ENCODE results near the gene ZNF330.

Gene ZNF330

GRCh38 chr4:141241986-141242385 is 21.3 kb downstream of the ZNF330 start:
- no peak overlapping the region for H2BK12ac ChIP-seq (ENCODE audit: low read length)
- no peaks in the 10 kb centered on the region for H3K4me1 ChIP-seq (ENCODE audit: control insufficient read depth in 2 of 2, insufficient read depth in 1 of 2, low read depth in 1 of 2, low read length in 2 of 2)
- H3K14ac ChIP-seq (ENCODE audit: low read length): no peak overlapping the region
- no peak overlapping the region for H3K4me3 ChIP-seq (ENCODE audit: low read length in 2 of 2)
- no peaks in the 10 kb centered on the region for H3K79me1 ChIP-seq (ENCODE audit: low read depth, low read length)
- H3K9me3 ChIP-seq (replicated peaks in 1 of 2; ENCODE audit: control insufficient read depth in 2 of 2, insufficient read depth in 1 of 2, low read depth in 1 of 2, low read length in 2 of 2): no peaks in the 10 kb centered on the region
- H2BK5ac ChIP-seq (ENCODE audit: low read length): no peak overlapping the region
- no peaks in the 10 kb centered on the region for H3K36me3 ChIP-seq (replicated peaks in 1 of 2; ENCODE audit: control insufficient read depth in 2 of 2, insufficient read depth in 2 of 2, low read length in 2 of 2)
- no peak overlapping the region for H2AK5ac ChIP-seq (ENCODE audit: low read depth, low read length)
- H4K8ac ChIP-seq (ENCODE audit: low read depth, low read length): no peak overlapping the region
- H3K27me3 ChIP-seq (ENCODE audit: control insufficient read depth in 3 of 3, insufficient read depth in 3 of 3, low read depth in 1 of 3, low read length in 3 of 3): no peaks in the 10 kb centered on the region
- WGBS, 2 donors (ENCODE audit: extremely low coverage in 2 of 2, insufficient read length in 2 of 2, insufficient replicate concordance in 1 of 2): no CpG with 5 or more reads among the region's 1 CpG
- no peak overlapping the region for H3K4ac ChIP-seq (ENCODE audit: low read length)
- no peak overlapping the region for H4K91ac ChIP-seq (ENCODE audit: low read depth, low read length, poor library complexity)
- no peak overlapping the region for H2BK15ac ChIP-seq (ENCODE audit: low read length)
- DNase-seq (ENCODE audit: low spot score): no peak
- no peak overlapping the region for H3K23ac ChIP-seq (ENCODE audit: low read depth, low read length, poor library complexity)
- H3K4me2 ChIP-seq (ENCODE audit: insufficient read depth, low read length, poor library complexity, severe bottlenecking): no peak overlapping the region
- no peak overlapping the region for H2BK120ac ChIP-seq (ENCODE audit: low read depth, low read length)
- no peak overlapping the region for H2AFZ ChIP-seq (ENCODE audit: low read length)
- H3K18ac ChIP-seq (ENCODE audit: low read length): no peak overlapping the region
- no peak overlapping the region for H3K27ac ChIP-seq (replicated peaks; ENCODE audit: low read length)
- no peak overlapping the region for H3K9ac ChIP-seq (ENCODE audit: low read depth, low read length, poor library complexity)

GRCh38 chr4:141244419-141244818 is 23.7 kb downstream of the ZNF330 start:
- no CpG with 5 or more reads among the region's 1 CpG for WGBS, 2 donors (ENCODE audit: extremely low coverage in 2 of 2, insufficient read length in 2 of 2, insufficient replicate concordance in 1 of 2)
- no peak overlapping the region for H4K91ac ChIP-seq (ENCODE audit: low read depth, low read length, poor library complexity)
- no peak overlapping the region for H3K9ac ChIP-seq (ENCODE audit: low read depth, low read length, poor library complexity)

GRCh38 chr4:141246243-141246642 is 25.5 kb downstream of the ZNF330 start:
- Histone ChIP-seq H2BK120ac (ENCODE audit: low read depth, low read length) (no peak overlapping the region), H2AK5ac (ENCODE audit: low read depth, low read length) (no peak overlapping the region), H4K91ac (ENCODE audit: low read depth, low read length, poor library complexity) (no peak overlapping the region), H3K18ac (ENCODE audit: low read length) (no peak overlapping the region), H3K9ac (ENCODE audit: low read depth, low read length, poor library complexity) (no peak overlapping the region), H3K9me3 (replicated peaks in 1 of 2; ENCODE audit: control insufficient read depth in 2 of 2, insufficient read depth in 1 of 2, low read depth in 1 of 2, low read length in 2 of 2) (no peaks in the 10 kb centered on the region), H4K8ac (ENCODE audit: low read depth, low read length) (no peak overlapping the region), H2BK12ac (ENCODE audit: low read length) (no peak overlapping the region), H3K79me1 (ENCODE audit: low read depth, low read length) (no peaks in the 10 kb centered on the region), H3K4ac (ENCODE audit: low read length) (no peak overlapping the region), H3K4me2 (ENCODE audit: insufficient read depth, low read length, poor library complexity, severe bottlenecking) (no peak overlapping the region), H3K27ac (replicated peaks; ENCODE audit: low read length) (no peak overlapping the region), H2AFZ (ENCODE audit: low read length) (no peak overlapping the region), H3K4me1 (ENCODE audit: control insufficient read depth in 2 of 2, insufficient read depth in 1 of 2, low read depth in 1 of 2, low read length in 2 of 2) (no peaks in the 10 kb centered on the region), H2BK15ac (ENCODE audit: low read length) (no peak overlapping the region), H2BK5ac (ENCODE audit: low read length) (no peak overlapping the region), H3K4me3 (ENCODE audit: low read length in 2 of 2) (no peak overlapping the region), H3K23ac (ENCODE audit: low read depth, low read length, poor library complexity) (no peak overlapping the region), H3K14ac (ENCODE audit: low read length) (no peak overlapping the region), H3K36me3 (replicated peaks in 1 of 2; ENCODE audit: control insufficient read depth in 2 of 2, insufficient read depth in 2 of 2, low read length in 2 of 2) (no peaks in the 10 kb centered on the region), H3K27me3 (ENCODE audit: control insufficient read depth in 3 of 3, insufficient read depth in 3 of 3, low read depth in 1 of 3, low read length in 3 of 3) (no peaks in the 10 kb centered on the region)
- WGBS, 2 donors (ENCODE audit: extremely low coverage in 2 of 2, insufficient read length in 2 of 2, insufficient replicate concordance in 1 of 2): no CpG with 5 or more reads among the region's 2 CpGs
- no peak for DNase-seq (ENCODE audit: low spot score)

More at GRCh38 chr4:141244419-141244818, 23.7 kb downstream of the ZNF330 start:
- Histone ChIP-seq H3K14ac (ENCODE audit: low read length) (no peak overlapping the region), H3K79me1 (ENCODE audit: low read depth, low read length) (no peaks in the 10 kb centered on the region), H2BK12ac (ENCODE audit: low read length) (no peak overlapping the region), H3K27me3 (ENCODE audit: control insufficient read depth in 3 of 3, insufficient read depth in 3 of 3, low read depth in 1 of 3, low read length in 3 of 3) (no peaks in the 10 kb centered on the region), H3K4me3 (ENCODE audit: low read length in 2 of 2) (no peak overlapping the region), H2AK5ac (ENCODE audit: low read depth, low read length) (no peak overlapping the region), H3K18ac (ENCODE audit: low read length) (no peak overlapping the region), H2AFZ (ENCODE audit: low read length) (no peak overlapping the region), H3K23ac (ENCODE audit: low read depth, low read length, poor library complexity) (no peak overlapping the region), H3K27ac (replicated peaks; ENCODE audit: low read length) (no peak overlapping the region), H3K9me3 (replicated peaks in 1 of 2; ENCODE audit: control insufficient read depth in 2 of 2, insufficient read depth in 1 of 2, low read depth in 1 of 2, low read length in 2 of 2) (no peaks in the 10 kb centered on the region), H2BK15ac (ENCODE audit: low read length) (no peak overlapping the region), H3K4me1 (ENCODE audit: control insufficient read depth in 2 of 2, insufficient read depth in 1 of 2, low read depth in 1 of 2, low read length in 2 of 2) (no peaks in the 10 kb centered on the region), H4K8ac (ENCODE audit: low read depth, low read length) (no peak overlapping the region), H3K4ac (ENCODE audit: low read length) (no peak overlapping the region), H2BK5ac (ENCODE audit: low read length) (no peak overlapping the region), H3K4me2 (ENCODE audit: insufficient read depth, low read length, poor library complexity, severe bottlenecking) (no peak overlapping the region), H3K36me3 (replicated peaks in 1 of 2; ENCODE audit: control insufficient read depth in 2 of 2, insufficient read depth in 2 of 2, low read length in 2 of 2) (no peaks in the 10 kb centered on the region), H2BK120ac (ENCODE audit: low read depth, low read length) (no peak overlapping the region)
- no peak for DNase-seq (ENCODE audit: low spot score)

- Histone ChIP-seq H3K4me2 (ENCODE audit: insufficient read depth, low read length, poor library complexity, severe bottlenecking) (no peak overlapping the region), H2BK120ac (ENCODE audit: low read depth, low read length) (no peak overlapping the region), H3K9me3 (replicated peaks in 1 of 2; ENCODE audit: control insufficient read depth in 2 of 2, insufficient read depth in 1 of 2, low read depth in 1 of 2, low read length in 2 of 2) (no peaks in the 10 kb centered on the region), H3K27ac (replicated peaks; ENCODE audit: low read length) (no peak overlapping the region), H3K4me1 (ENCODE audit: control insufficient read depth in 2 of 2, insufficient read depth in 1 of 2, low read depth in 1 of 2, low read length in 2 of 2) (no peaks in the 10 kb centered on the region), H3K4me3 (ENCODE audit: low read length in 2 of 2) (no peak overlapping the region), H3K4ac (ENCODE audit: low read length) (no peak overlapping the region), H3K9ac (ENCODE audit: low read depth, low read length, poor library complexity) (no peak overlapping the region), H2BK12ac (ENCODE audit: low read length) (no peak overlapping the region), H3K27me3 (ENCODE audit: control insufficient read depth in 3 of 3, insufficient read depth in 3 of 3, low read depth in 1 of 3, low read length in 3 of 3) (no peaks in the 10 kb centered on the region), H2BK15ac (ENCODE audit: low read length) (no peak overlapping the region), H3K18ac (ENCODE audit: low read length) (no peak overlapping the region), H3K23ac (ENCODE audit: low read depth, low read length, poor library complexity) (no peak overlapping the region), H2AK5ac (ENCODE audit: low read depth, low read length) (no peak overlapping the region), H3K36me3 (replicated peaks in 1 of 2; ENCODE audit: control insufficient read depth in 2 of 2, insufficient read depth in 2 of 2, low read length in 2 of 2) (no peaks in the 10 kb centered on the region), H3K14ac (ENCODE audit: low read length) (no peak overlapping the region), H4K91ac (ENCODE audit: low read depth, low read length, poor library complexity) (no peak overlapping the region), H4K8ac (ENCODE audit: low read depth, low read length) (no peak overlapping the region), H2AFZ (ENCODE audit: low read length) (no peak overlapping the region), H3K79me1 (ENCODE audit: low read depth, low read length) (no peaks in the 10 kb centered on the region), H2BK5ac (ENCODE audit: low read length) (no peak overlapping the region)
- DNase-seq (ENCODE audit: low spot score): no peak
- WGBS, 2 donors (ENCODE audit: extremely low coverage in 2 of 2, insufficient read length in 2 of 2, insufficient replicate concordance in 1 of 2): no CpG with 5 or more reads among the region's 2 CpGs
Observed at GRCh38 chr4:141246683-141247429, 26.2 kb downstream of the ZNF330 start.

All from neuronal stem cell (in vitro differentiated cells).